Esophagus muscularis mucosa (tissue), 3 donors: ENCODE data around the gene PIK3R3.

Source experiments
- EP300 ChIP-seq: sonication (generic); formaldehyde crosslinking; IDR thresholded peaks from one replicate; pipeline ENCODE4 v1.6.1; 2017; ENCODE audit warnings: antibody characterized with exemption
- TF ChIP-seq, protein P1 (sequence below), 3 experiments: fragments of 200-600 bp in 2 of 3; fragments of 450-650 bp in 1 of 3; sonication (generic) in 2 of 3; IDR thresholded peaks; one replicate each; pipeline ENCODE4 v1.5.1; 2017 to 2019; ENCODE audit warnings: antibody characterized with exemption in 3 of 3, mild to moderate bottlenecking in 2 of 3, moderate library complexity in 1 of 3

DNA sequence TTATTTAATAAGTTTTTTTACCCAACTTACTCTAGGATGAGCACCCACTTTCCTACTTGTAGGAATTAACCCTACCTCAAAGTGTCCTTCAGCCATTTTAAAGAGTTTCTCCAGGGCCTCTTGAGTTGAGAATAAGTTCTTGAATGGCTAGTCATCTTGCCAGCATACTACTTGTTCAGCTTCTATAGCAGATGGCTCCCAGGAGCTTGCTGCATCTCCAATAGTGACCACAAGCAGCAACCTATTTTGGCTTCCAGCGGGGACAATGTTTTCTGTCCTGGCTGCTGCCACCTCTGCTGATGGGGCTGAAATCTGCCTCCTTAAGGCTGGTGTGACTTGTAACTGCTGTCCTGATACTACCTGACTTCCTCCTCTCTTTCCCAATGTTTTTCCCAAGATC lies 20.8 kb upstream of the PIK3R3 start:
- TF ChIP-seq, protein P1, sequence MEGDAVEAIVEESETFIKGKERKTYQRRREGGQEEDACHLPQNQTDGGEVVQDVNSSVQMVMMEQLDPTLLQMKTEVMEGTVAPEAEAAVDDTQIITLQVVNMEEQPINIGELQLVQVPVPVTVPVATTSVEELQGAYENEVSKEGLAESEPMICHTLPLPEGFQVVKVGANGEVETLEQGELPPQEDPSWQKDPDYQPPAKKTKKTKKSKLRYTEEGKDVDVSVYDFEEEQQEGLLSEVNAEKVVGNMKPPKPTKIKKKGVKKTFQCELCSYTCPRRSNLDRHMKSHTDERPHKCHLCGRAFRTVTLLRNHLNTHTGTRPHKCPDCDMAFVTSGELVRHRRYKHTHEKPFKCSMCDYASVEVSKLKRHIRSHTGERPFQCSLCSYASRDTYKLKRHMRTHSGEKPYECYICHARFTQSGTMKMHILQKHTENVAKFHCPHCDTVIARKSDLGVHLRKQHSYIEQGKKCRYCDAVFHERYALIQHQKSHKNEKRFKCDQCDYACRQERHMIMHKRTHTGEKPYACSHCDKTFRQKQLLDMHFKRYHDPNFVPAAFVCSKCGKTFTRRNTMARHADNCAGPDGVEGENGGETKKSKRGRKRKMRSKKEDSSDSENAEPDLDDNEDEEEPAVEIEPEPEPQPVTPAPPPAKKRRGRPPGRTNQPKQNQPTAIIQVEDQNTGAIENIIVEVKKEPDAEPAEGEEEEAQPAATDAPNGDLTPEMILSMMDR (IDR thresholded peaks at IDR 0.05): no peak
- TF ChIP-seq EP300: no peak
